CMK (cell line): ENCODE results near the gene DHX35.
A peak's percentile ranks its signal among the peaks of the same experiment; 100 is the strongest.

Experiments
- DNase-seq: peaks from one replicate; pipeline ENCODE4 v3.0.0-alpha.2; 2010; ENCODE audit warnings: low read depth

The DHX35 gene, protein sequence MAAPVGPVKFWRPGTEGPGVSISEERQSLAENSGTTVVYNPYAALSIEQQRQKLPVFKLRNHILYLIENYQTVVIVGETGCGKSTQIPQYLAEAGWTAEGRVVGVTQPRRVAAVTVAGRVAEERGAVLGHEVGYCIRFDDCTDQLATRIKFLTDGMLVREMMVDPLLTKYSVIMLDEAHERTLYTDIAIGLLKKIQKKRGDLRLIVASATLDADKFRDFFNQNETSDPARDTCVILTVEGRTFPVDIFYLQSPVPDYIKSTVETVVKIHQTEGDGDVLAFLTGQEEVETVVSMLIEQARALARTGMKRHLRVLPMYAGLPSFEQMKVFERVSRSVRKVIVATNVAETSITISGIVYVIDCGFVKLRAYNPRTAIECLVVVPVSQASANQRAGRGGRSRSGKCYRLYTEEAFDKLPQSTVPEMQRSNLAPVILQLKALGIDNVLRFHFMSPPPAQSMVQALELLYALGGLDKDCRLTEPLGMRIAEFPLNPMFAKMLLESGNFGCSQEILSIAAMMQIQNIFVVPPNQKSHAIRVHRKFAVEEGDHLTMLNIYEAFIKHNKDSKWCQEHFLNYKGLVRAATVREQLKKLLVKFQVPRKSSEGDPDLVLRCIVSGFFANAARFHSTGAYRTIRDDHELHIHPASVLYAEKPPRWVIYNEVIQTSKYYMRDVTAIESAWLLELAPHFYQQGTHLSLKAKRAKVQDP

GRCh38 chr20:38962044-38962927 lies at the start of gene DHX35:
DHX35 (plus strand) TSS chr20:38962344; CDS start chr20:38962368, 24 bp downstream.
- DNase-seq = peak; percentile 69

GRCh38 chr20:38915355-38915754 lies 46.8 kb upstream of the DHX35 start:
- DNase-seq = no peak

DNA sequence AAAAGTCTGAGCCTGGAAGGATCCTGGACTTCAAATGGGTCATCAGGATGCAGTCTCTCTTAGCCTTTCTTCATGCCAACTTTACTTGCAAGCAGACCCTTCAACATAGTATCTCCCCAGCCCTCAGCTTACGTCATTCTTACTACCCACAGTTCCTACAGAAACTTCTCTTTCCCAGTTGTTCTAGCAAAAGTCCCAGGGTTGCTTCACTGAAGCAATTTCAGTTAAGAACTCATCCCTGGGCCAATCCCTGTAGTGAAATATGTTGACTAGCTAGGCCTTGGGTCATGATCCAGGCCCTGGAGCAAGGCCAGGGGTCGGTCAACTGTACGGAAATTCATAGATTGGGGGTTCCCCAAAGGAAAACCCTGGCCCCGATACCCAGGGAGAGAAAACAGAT lies 44.5 kb upstream of the DHX35 start:
- DNase-seq = no peak

DNA sequence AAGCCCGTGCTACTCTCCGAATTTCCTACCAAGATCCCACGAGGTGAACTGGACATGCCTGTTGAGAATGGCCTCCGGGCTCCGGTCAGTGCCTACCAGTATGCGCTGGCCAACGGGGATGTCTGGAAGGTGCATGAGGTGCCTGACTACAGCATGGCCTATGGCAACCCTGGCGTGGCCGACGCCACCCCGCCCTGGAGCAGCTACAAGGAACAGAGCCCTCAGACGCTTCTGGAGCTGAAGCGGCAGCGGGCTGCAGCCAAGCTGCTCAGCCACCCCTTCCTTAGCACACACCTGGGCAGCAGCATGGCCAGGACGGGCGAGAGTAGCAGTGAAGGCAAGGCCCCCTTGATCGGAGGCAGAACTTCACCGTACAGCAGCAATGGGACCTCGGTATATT lies 44.0 kb upstream of the DHX35 start:
- no peak for DNase-seq

DNA sequence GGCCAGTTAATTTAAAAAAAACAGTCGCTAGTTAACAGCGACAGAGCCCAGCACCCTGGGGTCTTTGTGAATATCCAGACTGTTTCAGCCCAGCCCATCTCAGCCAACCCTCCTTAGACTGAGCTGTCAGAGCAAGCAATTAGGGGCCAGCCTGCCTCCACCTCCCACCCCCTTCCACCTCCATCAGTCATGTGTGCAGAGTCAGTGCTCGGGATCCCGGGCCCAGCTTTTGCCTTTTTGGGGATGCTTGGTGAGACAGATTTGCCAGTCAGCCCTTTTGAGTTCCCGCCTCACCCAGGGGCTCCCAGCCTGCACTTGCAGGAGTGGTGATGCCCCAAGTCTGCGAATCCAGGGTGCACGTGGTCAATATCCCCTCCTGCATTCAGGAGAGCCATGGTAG lies 42.5 kb upstream of the DHX35 start:
- DNase-seq = no peak

- DNase-seq = no peak
These were observed 41.7 kb upstream of the DHX35 start for GRCh38 chr20:38920411-38920810.

DNA sequence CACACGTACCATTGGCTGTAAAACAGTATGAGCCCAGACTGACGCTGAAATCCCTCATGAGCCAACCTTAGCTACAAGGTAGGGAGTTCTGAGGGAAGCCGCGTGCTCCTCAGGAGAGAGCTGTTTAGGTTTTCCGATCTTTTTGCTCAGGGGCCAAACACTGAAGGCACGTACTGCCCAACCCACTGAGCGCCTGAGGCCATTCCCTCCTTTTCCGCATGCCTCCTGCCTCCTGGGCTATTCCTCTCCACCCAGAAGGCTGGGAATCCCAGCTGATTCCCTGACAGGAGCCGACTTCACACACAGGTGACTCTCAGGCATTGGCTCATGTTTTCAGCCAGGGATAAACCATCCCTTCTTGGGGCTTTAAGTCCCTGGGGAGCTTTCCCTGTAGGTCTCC lies 41.3 kb upstream of the DHX35 start:
- DNase-seq = no peak

- DNase-seq = no peak
These were observed 37.4 kb upstream of the DHX35 start for GRCh38 chr20:38924718-38925117.

GRCh38 chr20:38926142-38926933 lies 35.8 kb upstream of the DHX35 start, which contains the start of gene FAM83D:
FAM83D (plus strand) TSS chr20:38926417; CDS start chr20:38926443, 26 bp downstream.
- peak; percentile 87 for DNase-seq

DNA sequence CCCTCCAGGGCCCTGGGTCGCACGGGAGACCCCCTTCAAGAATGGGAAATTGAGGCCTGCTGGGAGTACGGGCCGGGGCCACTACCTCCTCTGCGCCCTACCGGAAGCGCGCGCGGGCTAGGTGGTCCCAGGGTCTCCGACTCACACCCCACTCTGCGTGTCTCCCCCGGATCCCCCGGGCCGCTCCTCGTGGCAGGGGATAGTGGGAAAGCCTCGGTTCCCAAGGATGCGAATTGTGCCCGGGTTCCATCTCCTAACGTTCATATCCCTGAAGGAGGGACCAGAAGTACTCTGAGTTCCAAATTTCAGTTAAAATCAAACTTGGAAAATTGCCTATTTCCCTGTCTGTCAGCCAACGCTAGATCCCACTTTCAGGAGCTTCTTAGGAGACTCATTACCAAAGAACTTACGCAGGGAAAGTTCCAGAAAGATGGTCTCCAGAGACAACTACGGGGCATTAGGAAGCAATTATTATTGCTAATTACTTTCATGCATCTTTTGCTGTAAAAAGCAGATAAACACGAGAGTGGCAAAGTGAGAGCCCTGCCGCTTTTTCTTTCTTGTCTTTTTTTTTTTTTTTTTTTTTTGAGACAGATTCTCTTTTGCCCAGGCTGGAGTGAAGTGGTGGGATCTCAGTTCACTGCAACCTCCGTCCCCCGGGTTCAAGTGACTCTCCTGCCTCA lies 35.1 kb upstream of the DHX35 start:
- DNase-seq = no peak

GRCh38 chr20:38927902-38928578 lies 34.1 kb upstream of the DHX35 start:
- DNase-seq = no peak

- DNase-seq = no peak
These were observed 31.9 kb upstream of the DHX35 start for GRCh38 chr20:38930242-38930569.

- no peak for DNase-seq
These were observed 30.2 kb upstream of the DHX35 start for GRCh38 chr20:38931984-38932383.

DNA sequence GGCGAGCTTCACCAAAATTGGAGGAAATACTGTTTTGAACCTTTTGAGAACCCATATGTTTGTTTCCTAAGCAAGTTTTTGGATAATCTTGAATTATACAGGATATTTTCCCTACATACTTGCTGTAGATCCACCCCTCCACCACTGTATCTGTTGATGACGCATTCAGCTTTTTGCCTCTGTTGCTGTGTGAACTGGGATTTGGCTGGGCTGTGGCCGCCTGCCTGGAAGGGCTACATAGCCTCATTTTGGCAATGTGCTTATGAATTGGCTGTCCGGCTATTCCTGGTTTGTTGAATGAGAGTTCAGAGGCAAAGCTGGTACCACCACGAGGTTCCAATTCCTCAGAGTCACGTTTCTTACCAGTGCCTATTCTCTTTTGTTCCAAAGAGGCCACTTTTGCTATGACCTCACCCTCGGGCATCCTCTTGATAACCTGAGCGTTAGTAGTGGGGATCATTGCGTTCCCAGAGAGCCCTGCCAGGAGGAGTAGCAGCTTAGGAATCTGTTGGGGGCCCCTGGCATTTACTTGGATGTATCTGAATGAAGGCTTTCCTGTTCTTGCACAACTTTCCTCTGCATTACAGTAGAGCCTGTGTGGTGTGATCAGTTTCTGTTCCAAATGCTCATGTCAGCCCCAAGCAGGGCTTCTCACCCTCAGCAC lies 29.6 kb upstream of the DHX35 start:
- no peak for DNase-seq

DNA sequence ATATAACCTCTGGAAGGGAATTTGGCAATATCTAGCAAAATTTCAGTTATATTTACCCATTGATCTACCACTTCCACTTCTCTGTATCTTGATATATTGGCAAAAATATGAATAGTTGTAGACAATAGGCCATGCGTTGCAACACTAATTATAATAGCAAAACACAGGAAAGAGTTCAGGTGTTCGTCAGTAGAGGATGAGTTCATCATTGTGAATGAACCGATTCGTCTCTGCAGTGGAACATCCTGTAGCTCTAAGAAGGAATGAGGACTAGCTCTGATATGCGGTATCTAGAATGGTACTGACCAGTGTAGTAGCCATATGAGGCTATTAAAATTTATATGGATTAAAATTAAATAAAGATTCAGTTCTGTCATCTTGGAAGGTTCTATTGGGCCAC lies 27.6 kb upstream of the DHX35 start:
- no peak for DNase-seq

DNA sequence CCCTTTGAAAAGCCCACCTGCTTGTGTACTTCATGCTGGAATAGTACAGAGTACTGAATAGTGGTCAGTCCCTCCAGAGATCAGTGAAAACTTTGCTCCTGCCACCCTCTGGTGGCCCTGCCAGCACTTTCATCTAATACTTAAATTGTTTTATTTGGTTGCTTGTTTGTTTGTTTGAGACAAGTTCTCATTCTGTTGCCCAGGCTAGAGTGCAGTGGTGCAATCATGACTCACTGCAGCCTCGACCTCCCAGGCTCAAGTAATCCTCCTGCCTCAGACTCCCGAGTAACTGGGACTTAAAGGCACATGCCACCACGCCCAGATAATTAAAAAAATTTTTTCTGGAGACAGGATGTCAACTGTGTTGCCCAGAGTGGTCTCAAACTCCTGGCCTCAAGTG lies 26.9 kb upstream of the DHX35 start:
- DNase-seq = no peak

GRCh38 chr20:38935967-38936407 lies 26.2 kb upstream of the DHX35 start:
- no peak for DNase-seq

- no peak for DNase-seq
These were observed 25.1 kb upstream of the DHX35 start for GRCh38 chr20:38937000-38937399.

GRCh38 chr20:38937978-38938473 lies 24.1 kb upstream of the DHX35 start:
- no peak for DNase-seq

- no peak for DNase-seq
These were observed 22.5 kb upstream of the DHX35 start for GRCh38 chr20:38939686-38940085.
